ENCODE data around the gene PCDH1.
"Not testable (repeated sequence)": the region's sequence is repeated elsewhere in the genome, so short reads cannot be mapped to it uniquely, and the experiment has no call there.

PCDH1 gene

GRCh38 chr5:141902015-141902814 lies 24.0 kb upstream of the PCDH1 start:
- DNase-seq (ENCODE audit: extremely low read depth in 1 of 2, low read depth in 1 of 2) = no peak

GRCh38 chr5:141898448-141899049 lies 20.3 kb upstream of the PCDH1 start:
- DNase-seq (ENCODE audit: extremely low read depth in 1 of 2, low read depth in 1 of 2) = no peak

GRCh38 chr5:141897425-141897824 lies 19.2 kb upstream of the PCDH1 start:
- DNase-seq (ENCODE audit: extremely low read depth in 1 of 2, low read depth in 1 of 2) = no peak

GRCh38 chr5:141890429-141890828 lies 12.2 kb upstream of the PCDH1 start:
- not testable (repeated sequence) for DNase-seq (ENCODE audit: extremely low read depth in 1 of 2, low read depth in 1 of 2)

- no peak for DNase-seq (ENCODE audit: extremely low read depth in 1 of 2, low read depth in 1 of 2)
These were observed 11.2 kb upstream of the PCDH1 start for GRCh38 chr5:141889282-141889871.

- DNase-seq (ENCODE audit: extremely low read depth in 1 of 2, low read depth in 1 of 2) = no peak
These were observed 5.7 kb upstream of the PCDH1 start for GRCh38 chr5:141883892-141884318.

- no peak for DNase-seq (ENCODE audit: extremely low read depth in 1 of 2, low read depth in 1 of 2)
These were observed 5.1 kb upstream of the PCDH1 start for GRCh38 chr5:141883184-141883891.

GRCh38 chr5:141882594-141883183 lies 4.5 kb upstream of the PCDH1 start:
- DNase-seq (ENCODE audit: extremely low read depth in 1 of 2, low read depth in 1 of 2) = no peak

GRCh38 chr5:141881886-141882285 lies 3.7 kb upstream of the PCDH1 start:
- no peak for DNase-seq (ENCODE audit: extremely low read depth in 1 of 2, low read depth in 1 of 2)

- DNase-seq (ENCODE audit: extremely low read depth in 1 of 2, low read depth in 1 of 2) = no peak
These were observed 3.0 kb upstream of the PCDH1 start for GRCh38 chr5:141880961-141881801.

GRCh38 chr5:141879941-141880738 lies 1.9 kb upstream of the PCDH1 start:
- no peak for DNase-seq (ENCODE audit: extremely low read depth in 1 of 2, low read depth in 1 of 2)

- DNase-seq (ENCODE audit: extremely low read depth in 1 of 2, low read depth in 1 of 2) = no peak
These were observed 1.2 kb upstream of the PCDH1 start for GRCh38 chr5:141879426-141879759.

- peak; percentile 60 to 79 for DNase-seq (ENCODE audit: extremely low read depth in 1 of 2, low read depth in 1 of 2)
These were observed 658 bp upstream of the PCDH1 start for GRCh38 chr5:141878711-141879425.

GRCh38 chr5:141877356-141878185 lies 639 bp downstream of the PCDH1 start:
- no peak for DNase-seq (ENCODE audit: extremely low read depth in 1 of 2, low read depth in 1 of 2)

GRCh38 chr5:141876628-141877355 lies 1.4 kb downstream of the PCDH1 start:
- DNase-seq (ENCODE audit: extremely low read depth in 1 of 2, low read depth in 1 of 2) = no peak

- DNase-seq (ENCODE audit: extremely low read depth in 1 of 2, low read depth in 1 of 2) = no peak
These were observed 2.2 kb downstream of the PCDH1 start for GRCh38 chr5:141875795-141876627.

Measured in stimulated activated CD8-positive, alpha-beta memory T cell treated with anti-CD3 and anti-CD28 coated beads, Interleukin-7, amount 100 ng/mL, for 48 hours (primary cell).